T-helper 17 cell (primary cell): ENCODE results near the gene PDX1. TPM values are rescaled to one million over a fixed set of nuclear protein-coding genes. Genes with fewer than 3 reads are reported as not detected.

Source experiments
- ATAC-seq: fragments of 150-1000 bp; cut with Tn5 transposase; 2 replicates; pipeline ENCODE4 v1.10.0; 2021; ENCODE audit warnings: mild to moderate bottlenecking, moderate library complexity
- DNase-seq, 3 donors: peaks; one replicate each; pipeline versions ENCODE4 v3.0.0 to v3.0.0-alpha.2; 2020 to 2021
- H3K9me3 ChIP-seq: one replicate; pipeline ENCODE4 v1.7.0; 2013; ENCODE audit warnings: low read length, mild to moderate bottlenecking; ENCODE audit not compliant: control insufficient read depth, poor library complexity, severe bottlenecking
- H3K27ac Mint-ChIP-seq: one replicate; pipeline ENCODE4 v1.8.0; 2022; ENCODE audit warnings: mild to moderate bottlenecking, moderate library complexity, mixed read lengths
- H3K27me3 Mint-ChIP-seq: one replicate; pipeline ENCODE4 v1.8.0; 2022; ENCODE audit warnings: mixed read lengths
- H3K36me3 Mint-ChIP-seq: one replicate; pipeline ENCODE4 v1.8.0; 2022; ENCODE audit warnings: low read depth, mixed read lengths
- H3K4me1 Mint-ChIP-seq: one replicate; pipeline ENCODE4 v1.8.0; 2022; ENCODE audit warnings: mild to moderate bottlenecking, mixed read lengths
- H3K4me3 Mint-ChIP-seq: one replicate; pipeline ENCODE4 v1.8.0; 2022; ENCODE audit warnings: mild to moderate bottlenecking, moderate library complexity, mixed read lengths
- total RNA-seq, 4 donors: library from RNA in 2 of 4; stranded (reverse) in 2 of 4; gene quantifications; one replicate each; pipeline ENCODE4 v1.2.3 and lab custom pipeline; 2022 to 2026

PDX1 gene
- total RNA-seq, 2 donors from 2014 or later: not detected

- H3K27ac Mint-ChIP-seq: no peak overlapping the region
- no peak overlapping the region for H3K4me3 Mint-ChIP-seq
- peaks cover 76% of the 10 kb centered on the region for H3K27me3 Mint-ChIP-seq
- DNase-seq: no peak
- peaks cover 2% of the 10 kb centered on the region for H3K36me3 Mint-ChIP-seq
- ATAC-seq: no peak
- peaks cover 15% of the 10 kb centered on the region for H3K4me1 Mint-ChIP-seq
- H3K9me3 ChIP-seq: no peaks in the 10 kb centered on the region
Observed at GRCh38 chr13:27973291-27973690, 53.5 kb downstream of the PDX1 start.

- Mint-ChIP-seq H3K27me3 (peaks cover 82% of the 10 kb centered on the region), H3K27ac (no peak overlapping the region), H3K4me3 (no peak overlapping the region), H3K4me1 (peaks cover 19% of the 10 kb centered on the region), H3K36me3 (peaks cover 2% of the 10 kb centered on the region)
- no peak for DNase-seq
- H3K9me3 ChIP-seq: no peaks in the 10 kb centered on the region
- no peak for ATAC-seq
Observed at GRCh38 chr13:27973961-27974662, 54.3 kb downstream of the PDX1 start.

Other genes starting within 250 kb of the PDX1 start
- gene GSX1, start 127.5 kb upstream of the PDX1 start, total RNA-seq: not detected
- not detected for gene CDX2, start 49.3 kb downstream of the PDX1 start, total RNA-seq
- gene URAD, start 68.7 kb downstream of the PDX1 start, total RNA-seq: not detected
- under 1 TPM; 0.22 to 0.70 TPM for gene FLT3, start 180.6 kb downstream of the PDX1 start, total RNA-seq
- gene PAN3, start 218.5 kb downstream of the PDX1 start, total RNA-seq: 10 to 100 TPM; 67.2 to 70.2 TPM